GM23338 (cell line): Measurements from ENCODE around the gene OSER1. TPM values are rescaled to one million over a fixed set of nuclear protein-coding genes. Genes with fewer than 3 reads are reported as not detected.

Experiments
- ATAC-seq: fragments of 200-7000 bp; cut with Tn5 transposase; 3 replicates; pipeline ENCODE4 v1.9.1; 2020
- DNase-seq: peaks from one replicate; pipeline ENCODE4 v3.0.0-alpha.2; 2015; ENCODE audit warnings: low spot score
- H2AFZ ChIP-seq: fragments of 200-600 bp; sonication (generic); 2 replicates; pipeline ENCODE4 v1.8.0; 2016; ENCODE audit warnings: antibody characterized with exemption, mild to moderate bottlenecking, moderate library complexity
- H3F3A ChIP-seq: fragments of 200-600 bp; sonication (generic); replicated peaks from 2 replicates; pipeline ENCODE4 v1.8.0; 2017; ENCODE audit warnings: antibody characterized with exemption, mixed run types, low read depth
- H3K27ac ChIP-seq: fragments of 200-600 bp; sonication (generic); 2 replicates; pipeline ENCODE4 v1.6.1; 2016; ENCODE audit warnings: low read depth
- H3K27me3 ChIP-seq: fragments of 200-600 bp; sonication (generic); 2 replicates; pipeline ENCODE4 v1.8.0; 2016; ENCODE audit warnings: mild to moderate bottlenecking, mixed run types, moderate library complexity; ENCODE audit not compliant: insufficient read depth
- H3K36me3 ChIP-seq: fragments of 200-600 bp; sonication (generic); 2 replicates; pipeline ENCODE4 v1.8.0; 2016; ENCODE audit warnings: mild to moderate bottlenecking; ENCODE audit not compliant: insufficient read depth
- H3K4me1 ChIP-seq: fragments of 200-600 bp; sonication (generic); 2 replicates; pipeline ENCODE4 v1.8.0; 2016; ENCODE audit warnings: mild to moderate bottlenecking, moderate library complexity; ENCODE audit not compliant: insufficient read depth
- H3K4me2 ChIP-seq: fragments of 200-600 bp; sonication (generic); 2 replicates; pipeline ENCODE4 v1.7.1; 2017; ENCODE audit warnings: mixed run types
- H3K4me3 ChIP-seq: fragments of 200-600 bp; sonication (generic); 2 replicates; pipeline ENCODE4 v1.6.1; 2016; ENCODE audit warnings: mixed run types
- H3K79me2 ChIP-seq: fragments of 200-600 bp; sonication (generic); replicated peaks from 2 replicates; pipeline ENCODE4 v1.8.0; 2017; ENCODE audit warnings: mild to moderate bottlenecking; ENCODE audit not compliant: insufficient read depth
- H3K9me2 ChIP-seq: fragments of 200-600 bp; sonication (generic); 2 replicates; pipeline ENCODE4 v1.8.0; 2017; ENCODE audit not compliant: insufficient read depth
- H4K20me1 ChIP-seq: fragments of 200-600 bp; sonication (generic); replicated peaks from 2 replicates; pipeline ENCODE4 v1.8.0; 2017; ENCODE audit warnings: mild to moderate bottlenecking; ENCODE audit not compliant: insufficient read depth
- H3K27ac Mint-ChIP-seq: 2 replicates; pipeline ENCODE4 v1.8.0; 2020; ENCODE audit warnings: inconsistent platforms, mild to moderate bottlenecking, moderate library complexity, mixed read lengths
- H3K27me3 Mint-ChIP-seq: 3 replicates; pipeline ENCODE4 v1.8.0; 2022; ENCODE audit warnings: low read depth, mild to moderate bottlenecking, moderate library complexity, mixed read lengths, inconsistent platforms; ENCODE audit not compliant: insufficient read depth, poor library complexity
- H3K36me3 Mint-ChIP-seq: 3 replicates; pipeline ENCODE4 v1.8.0; 2021; ENCODE audit warnings: low read depth, mild to moderate bottlenecking, inconsistent platforms, moderate library complexity, mixed read lengths
- H3K4me1 Mint-ChIP-seq: 3 replicates; pipeline ENCODE4 v1.8.0; 2020; ENCODE audit warnings: mild to moderate bottlenecking, inconsistent platforms, mixed read lengths
- H3K4me3 Mint-ChIP-seq: 3 replicates; pipeline ENCODE4 v1.8.0; 2021; ENCODE audit warnings: moderate library complexity, mild to moderate bottlenecking, inconsistent platforms, mixed read lengths
- H3K9me3 Mint-ChIP-seq: 3 replicates; pipeline ENCODE4 v1.8.0; 2020; ENCODE audit warnings: moderate library complexity, mild to moderate bottlenecking, inconsistent platforms, mixed read lengths
- CTCF ChIP-seq, 2 experiments: fragments of 200-600 bp in 1 of 2; sonication (generic) in 1 of 2; conservative IDR thresholded peaks; 2 replicates each; pipeline versions ENCODE4 v1.5.1 to v1.6.1; 2016 to 2017; ENCODE audit warnings: antibody characterized with exemption in 2 of 2, low read depth in 2 of 2, mild to moderate bottlenecking in 2 of 2, moderate library complexity in 1 of 2
- ETS1 ChIP-seq: IDR thresholded peaks from 2 replicates; pipeline ENCODE4 v1.6.1; 2016; ENCODE audit warnings: antibody characterized with exemption
- EZH2 ChIP-seq: fragments of 200-600 bp; sonication (generic); IDR thresholded peaks from one replicate; pipeline ENCODE4 v1.8.0; 2017; ENCODE audit warnings: antibody characterized with exemption, mild to moderate bottlenecking, low read depth; ENCODE audit not compliant: unreplicated experiment
- EZH2phosphoT487 ChIP-seq: fragments of 200-600 bp; sonication (generic); IDR thresholded peaks from one replicate; pipeline ENCODE4 v1.8.1; 2018; ENCODE audit warnings: antibody characterized with exemption; ENCODE audit not compliant: unreplicated experiment
- NANOG ChIP-seq: IDR thresholded peaks from 2 replicates; pipeline ENCODE4 v1.6.1; 2016; ENCODE audit warnings: antibody characterized with exemption, borderline replicate concordance
- ZNF114 ChIP-seq: fragments of 250-450 bp; sonication (Bioruptor Pico); IDR thresholded peaks from 2 replicates; pipeline ENCODE4 v1.5.0; 2020; ENCODE audit warnings: mild to moderate bottlenecking, moderate library complexity
- ZNF331 ChIP-seq: fragments of 250-450 bp; sonication (Bioruptor Pico); IDR thresholded peaks from 2 replicates; pipeline ENCODE4 v1.5.0; 2020; ENCODE audit warnings: low read depth, mild to moderate bottlenecking, moderate library complexity
- ZNF462 ChIP-seq: fragments of 250-450 bp; sonication (Bioruptor Pico); IDR thresholded peaks from 2 replicates; pipeline ENCODE4 v1.5.0; 2020; ENCODE audit warnings: mild to moderate bottlenecking, moderate library complexity
- polyA plus RNA-seq: library from polyadenylated mRNA; unstranded; fragments of >200 nt; fragmentation: Nextera tagmentation; extraction: Ambion mirVana; gene quantifications from 2 replicates; pipeline ENCODE4 v1.2.1, GENCODE V29; 2016
- total RNA-seq: library from RNA; depleted of rRNA; stranded (reverse); fragments of >200 nt; shearing (Covaris generic); gene quantifications from 2 replicates; pipeline ENCODE4 v1.2.3, GENCODE V29; 2014

Gene OSER1
- total and polyA plus RNA-seq, 2 experiments from 2014 or later: 25.2 to 31.1 TPM

- H3K36me3 ChIP-seq: no peaks in the 10 kb centered on the region
- no peaks in the 10 kb centered on the region for H3F3A ChIP-seq
- H3K27me3 ChIP-seq: no peaks in the 10 kb centered on the region
- no peaks in the 10 kb centered on the region for H3K9me2 ChIP-seq
- no peak overlapping the region for H3K27ac ChIP-seq
- no peak overlapping the region for H2AFZ ChIP-seq
- TF ChIP-seq NANOG (no peak), ZNF114 (no peak), ETS1 (no peak), ZNF331 (no peak), CTCF (conservative IDR thresholded peaks at IDR 0.05; ENCODE audit: low read depth in 2 of 2) (no peak), EZH2phosphoT487 (no peak)
- Mint-ChIP-seq H3K36me3 (no peaks in the 10 kb centered on the region; the same call in 2 of the 3 replicates), H3K4me1 (peaks cover 8% of the 10 kb centered on the region), H3K27me3 (peaks cover 8% of the 10 kb centered on the region), H3K4me3 (no peak overlapping the region), H3K9me3 (no peaks in the 10 kb centered on the region), H3K27ac (no peak overlapping the region)
- no peaks in the 10 kb centered on the region for H4K20me1 ChIP-seq
- H3K4me2 ChIP-seq: no peak overlapping the region
- no peaks in the 10 kb centered on the region for H3K4me1 ChIP-seq
- no peak for DNase-seq
- no peak for ATAC-seq
- H3K79me2 ChIP-seq: no peaks in the 10 kb centered on the region
- H3K4me3 ChIP-seq: no peak overlapping the region
Measured at GRCh38 chr20:44258226-44258890, 47.8 kb upstream of the OSER1 start.

- Histone ChIP-seq H3K36me3 (no peaks in the 10 kb centered on the region), H2AFZ (no peak overlapping the region), H3K9me2 (no peaks in the 10 kb centered on the region), H3K27ac (no peak overlapping the region), H3F3A (no peaks in the 10 kb centered on the region), H3K4me1 (no peaks in the 10 kb centered on the region), H3K27me3 (no peaks in the 10 kb centered on the region), H3K79me2 (no peaks in the 10 kb centered on the region), H3K4me2 (no peak overlapping the region), H4K20me1 (no peaks in the 10 kb centered on the region), H3K4me3 (no peak overlapping the region)
- peaks cover 13% of the 10 kb centered on the region for H3K4me1 Mint-ChIP-seq
- ATAC-seq (no peak), DNase-seq (no peak)
- H3K27me3 Mint-ChIP-seq: peaks cover 7% of the 10 kb centered on the region
- H3K27ac Mint-ChIP-seq: no peak overlapping the region
- no peaks in the 10 kb centered on the region for H3K9me3 Mint-ChIP-seq
- H3K36me3 Mint-ChIP-seq: no peaks in the 10 kb centered on the region; the same call in 2 of the 3 replicates
- no peak overlapping the region for H3K4me3 Mint-ChIP-seq
- TF ChIP-seq EZH2 (no peak), ETS1 (no peak), EZH2phosphoT487 (no peak), ZNF331 (no peak), ZNF114 (no peak), ZNF462 (no peak)
Measured at GRCh38 chr20:44256961-44257360, 46.4 kb upstream of the OSER1 start.
